NCI-H345 treated with DMSO at 0.1 percent for 48 hours (cell line): ENCODE measurements around the gene KCNT1.
"Not testable (repeated sequence)": the region's sequence is repeated elsewhere in the genome, so short reads cannot be mapped to it uniquely, and the experiment has no call there.

Experiments
- DNase-seq: peaks from one replicate; lab custom pipeline; 2025; ENCODE audit not compliant: unreplicated experiment; lab: John Stamatoyannopoulos, UW

KCNT1 gene

GRCh38 chr9:135672786-135673185 lies 29.2 kb upstream of the KCNT1 start:
- not testable (repeated sequence) for DNase-seq

- no peak for DNase-seq
Observed at GRCh38 chr9:135673941-135674340, 28.0 kb upstream of the KCNT1 start.

GRCh38 chr9:135674977-135675376 lies 27.0 kb upstream of the KCNT1 start:
- DNase-seq = no peak

DNA sequence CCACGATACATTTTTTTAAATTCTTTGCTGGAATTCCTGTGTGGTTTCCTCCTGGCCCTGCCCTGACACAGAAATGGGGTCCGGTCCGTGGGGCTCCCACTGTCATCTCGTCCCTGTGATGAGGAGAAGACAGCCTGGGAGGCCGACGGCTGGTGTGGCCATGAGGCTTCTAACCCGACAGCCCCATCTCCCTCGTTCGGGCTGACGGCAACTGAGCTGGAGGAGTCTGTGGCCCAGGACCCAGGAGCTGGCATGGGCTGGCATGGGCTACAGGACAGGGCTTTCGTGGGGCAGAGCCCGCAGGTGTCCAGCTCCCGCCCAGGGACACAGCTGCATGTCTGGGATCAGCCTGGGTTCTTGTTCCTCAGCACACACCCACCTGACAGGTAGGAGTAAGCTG lies 25.1 kb upstream of the KCNT1 start:
- no peak for DNase-seq

- no peak for DNase-seq
Observed at GRCh38 chr9:135677641-135678168, 24.3 kb upstream of the KCNT1 start.

DNA sequence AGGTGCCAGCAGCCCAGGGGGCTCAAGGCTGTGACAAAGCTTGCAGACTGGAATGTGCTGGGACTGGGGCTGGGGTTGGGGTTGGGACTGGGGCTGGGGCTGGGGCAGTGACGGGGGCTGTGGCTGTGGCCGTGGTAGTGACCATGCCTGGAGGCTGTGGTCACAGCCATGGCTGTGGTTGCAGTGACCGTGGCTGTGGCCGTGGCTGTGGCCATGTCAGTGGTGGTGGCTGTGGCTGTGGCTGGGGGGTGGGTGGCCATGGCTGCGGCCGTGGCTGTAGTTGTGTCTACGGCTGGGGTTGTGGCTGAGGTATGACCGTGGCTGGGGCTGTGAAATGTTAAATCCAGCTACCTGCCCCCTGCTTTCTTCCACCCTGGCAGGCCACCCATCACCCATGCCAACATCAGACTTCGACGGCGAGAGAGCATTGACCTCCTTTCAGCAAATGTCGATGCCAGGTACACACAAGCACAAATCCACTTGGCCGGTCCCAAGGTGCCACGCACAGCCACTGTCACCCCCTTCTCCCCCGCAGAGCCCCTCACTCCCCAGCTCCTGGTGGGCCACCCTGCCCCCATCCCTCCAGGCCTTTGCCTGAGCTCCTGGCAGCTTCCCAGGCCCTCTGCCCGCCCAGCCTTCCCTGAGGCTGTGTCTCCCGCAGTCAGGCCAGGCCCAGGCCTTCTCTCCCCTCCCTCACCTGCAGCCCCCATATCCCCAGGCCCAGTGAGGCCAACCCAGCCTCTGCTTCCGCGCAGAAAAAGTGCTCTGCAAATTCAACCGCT lies 23.6 kb upstream of the KCNT1 start:
- no peak for DNase-seq

DNA sequence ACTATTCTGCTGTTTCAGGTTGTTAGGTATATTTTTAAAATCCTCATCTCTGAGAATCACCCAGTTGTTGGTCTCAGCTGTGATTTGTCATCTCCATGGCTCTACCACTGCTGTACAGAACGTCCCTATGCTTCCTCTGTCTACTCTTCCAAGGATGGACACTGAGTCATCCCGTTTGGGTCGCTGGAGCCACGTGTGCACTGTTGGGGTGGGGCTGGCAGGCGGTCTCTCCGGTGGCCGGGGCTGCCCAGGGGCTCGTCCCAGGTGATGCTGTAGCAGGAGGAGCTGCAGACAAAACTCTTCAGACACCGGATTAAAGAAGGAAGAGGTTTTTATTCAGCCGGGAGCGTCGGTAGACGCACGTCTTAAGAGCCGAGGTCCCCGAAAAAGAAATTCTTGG lies 21.9 kb upstream of the KCNT1 start:
- no peak for DNase-seq

GRCh38 chr9:135681161-135681560 lies 20.8 kb upstream of the KCNT1 start:
- no peak for DNase-seq

DNA sequence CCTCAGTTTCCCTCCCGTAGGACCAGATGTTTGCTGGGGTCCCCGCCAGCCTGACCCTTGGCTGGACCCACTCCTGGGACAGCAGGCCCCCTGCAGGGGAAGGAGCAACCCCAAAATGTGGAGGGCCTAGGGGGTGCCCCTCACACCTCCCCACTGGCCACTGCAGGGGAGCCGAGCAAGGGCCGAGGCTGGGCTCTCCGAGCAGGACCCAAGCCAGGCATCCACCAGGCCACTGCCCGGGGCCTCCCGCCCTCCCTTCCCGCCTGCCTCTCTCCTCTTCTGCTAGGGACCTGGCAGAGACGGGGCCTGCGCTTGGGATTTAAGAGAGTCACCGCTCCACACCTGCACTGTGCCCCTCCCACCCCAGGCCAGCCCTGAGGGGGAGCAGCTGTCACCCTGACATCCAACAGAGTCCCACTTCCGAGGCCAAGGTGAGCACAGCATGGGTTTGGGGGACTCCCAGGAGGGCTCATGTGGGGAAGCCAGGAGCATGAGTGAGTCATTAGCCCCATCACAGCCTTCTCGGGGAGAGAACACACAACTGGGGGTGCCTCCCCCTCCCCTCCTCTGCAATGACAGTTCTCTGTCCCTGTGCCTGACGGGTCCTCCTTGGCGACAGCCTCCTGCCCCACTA lies 18.5 kb upstream of the KCNT1 start:
- DNase-seq = no peak

DNA sequence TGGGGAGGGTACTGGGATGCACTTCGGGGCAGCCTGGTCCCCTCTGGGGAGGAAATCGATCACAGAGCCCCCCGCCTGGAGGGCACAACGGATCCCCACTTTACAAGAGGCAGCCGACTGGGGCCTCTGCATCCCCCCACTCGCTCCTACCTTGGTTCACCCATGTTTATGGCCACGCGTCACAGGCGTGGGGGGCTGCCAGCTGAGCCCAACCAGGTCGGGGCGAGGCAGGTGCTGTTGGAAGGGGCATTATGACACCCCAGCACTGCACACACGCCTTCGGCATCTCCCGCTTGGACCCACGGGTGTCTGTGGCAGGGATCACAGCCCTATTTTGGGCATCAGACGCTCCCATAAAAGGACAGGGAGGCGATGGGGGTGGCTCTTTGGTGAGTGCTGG lies 17.3 kb upstream of the KCNT1 start:
- DNase-seq = no peak

GRCh38 chr9:135687216-135687615 lies 14.8 kb upstream of the KCNT1 start:
- no peak for DNase-seq

DNA sequence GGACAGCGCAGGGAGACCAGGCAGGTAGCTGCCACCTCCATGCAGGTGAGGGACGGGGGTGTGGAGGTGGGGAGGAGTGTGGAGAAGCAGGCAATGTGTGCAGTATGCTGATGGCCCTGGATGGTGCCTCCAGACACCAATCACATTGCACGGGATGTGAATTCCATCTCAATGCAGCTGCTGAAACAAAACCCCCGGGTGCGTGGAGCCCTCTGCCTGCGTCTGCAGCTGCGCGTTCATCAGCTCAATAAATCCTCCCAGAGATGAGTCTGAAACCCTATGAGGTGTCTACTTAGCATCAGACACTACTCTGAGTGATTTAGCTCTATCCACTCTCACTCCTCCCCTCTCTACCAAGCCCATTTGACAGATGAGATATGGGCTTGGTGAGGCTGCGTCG lies 13.0 kb upstream of the KCNT1 start:
- DNase-seq = no peak

DNA sequence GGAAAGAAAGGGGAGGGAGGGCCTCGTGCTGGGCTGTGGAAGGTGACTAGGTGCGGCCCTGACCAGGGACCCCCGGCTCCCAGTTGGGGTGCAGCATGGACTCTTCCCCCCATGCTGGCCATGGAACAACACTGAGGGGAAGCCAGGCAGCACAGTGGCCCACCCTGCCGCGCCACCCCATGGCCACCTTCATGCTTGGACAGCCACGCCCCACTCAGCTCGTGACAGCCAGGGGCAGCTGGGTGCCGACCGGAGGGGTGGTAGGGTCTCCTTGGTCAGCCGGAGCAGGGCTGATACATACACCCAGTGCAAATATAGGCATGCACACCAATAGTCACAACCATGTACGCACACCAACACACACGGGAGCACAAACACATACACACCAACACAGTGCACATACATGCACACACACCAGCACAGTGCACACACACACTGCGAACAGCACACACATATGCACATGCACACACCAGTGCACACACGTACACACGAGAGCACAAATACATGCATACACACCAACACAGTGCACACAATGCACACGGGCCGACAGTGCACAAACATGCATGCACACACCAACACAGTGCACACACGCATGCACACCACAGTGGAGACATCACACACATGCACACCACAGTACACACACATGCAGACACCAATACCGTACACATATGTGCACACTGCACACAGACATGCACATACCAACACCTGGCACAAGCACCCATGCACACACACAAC lies 11.0 kb upstream of the KCNT1 start:
- DNase-seq = no peak

GRCh38 chr9:135692410-135692809 lies 9.6 kb upstream of the KCNT1 start:
- DNase-seq = no peak

DNA sequence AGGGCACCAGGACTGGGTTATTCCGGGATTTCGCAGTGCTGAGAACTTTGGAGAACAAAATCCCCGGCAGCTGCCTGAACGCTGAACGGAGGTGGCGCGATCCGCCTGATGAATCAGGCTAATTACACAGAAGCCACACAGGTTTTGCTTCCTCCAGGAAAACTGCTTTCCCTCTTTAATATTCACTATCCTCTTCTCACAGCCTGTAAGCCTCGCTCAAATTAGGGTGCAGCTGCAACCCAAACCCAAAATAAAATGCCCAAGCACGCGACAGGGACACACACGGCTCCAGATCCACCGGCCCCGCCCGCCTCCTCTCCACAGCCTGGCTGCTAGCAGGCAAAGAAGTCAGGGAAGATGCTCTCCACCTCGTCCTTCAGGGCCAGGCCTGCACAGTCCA lies 8.7 kb upstream of the KCNT1 start:
- DNase-seq = no peak

- no peak for DNase-seq
Observed at GRCh38 chr9:135693771-135694170, 8.2 kb upstream of the KCNT1 start.

GRCh38 chr9:135694414-135694813 lies 7.6 kb upstream of the KCNT1 start:
- DNase-seq = no peak

- no peak for DNase-seq
Observed at GRCh38 chr9:135695036-135695435, 6.9 kb upstream of the KCNT1 start.

DNA sequence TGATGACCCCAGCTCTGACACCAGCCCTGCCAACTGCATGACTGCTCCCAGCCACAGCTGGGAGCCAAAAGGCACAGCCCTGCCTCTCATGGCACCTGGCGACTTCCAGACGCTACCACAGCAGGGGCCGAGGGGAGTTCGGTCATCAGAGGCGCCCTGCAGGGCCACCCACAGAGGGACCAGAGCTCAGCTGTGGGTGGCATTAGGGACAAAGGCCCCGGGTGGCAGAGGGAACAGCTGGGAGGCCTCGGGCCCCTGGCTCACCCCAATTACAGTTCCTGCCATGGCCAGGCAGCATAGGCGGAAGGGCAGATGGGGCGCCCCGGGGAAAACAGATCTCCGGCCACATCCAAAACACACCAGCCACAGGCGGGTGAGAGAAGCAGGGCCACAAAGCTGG lies 6.3 kb upstream of the KCNT1 start:
- no peak for DNase-seq

DNA sequence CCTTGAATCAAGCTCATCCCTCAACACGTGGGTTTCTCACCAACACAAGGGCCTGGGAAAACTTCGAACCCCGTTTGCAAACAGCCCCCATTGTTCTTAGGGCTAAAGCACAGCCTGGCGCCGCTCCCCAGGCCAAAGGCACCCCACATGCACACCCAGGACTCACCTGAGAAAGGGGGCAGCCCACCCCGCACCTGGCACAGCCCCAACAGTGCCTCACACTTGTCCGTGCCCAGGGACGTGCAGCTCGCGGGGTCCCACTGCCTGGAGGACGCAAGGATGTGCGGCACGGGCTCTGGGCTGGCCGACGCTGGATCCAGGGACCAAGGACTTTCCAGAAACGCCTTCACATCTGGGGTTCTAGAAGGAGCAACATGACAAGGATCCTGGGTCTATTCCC lies 5.5 kb upstream of the KCNT1 start:
- DNase-seq = no peak

DNA sequence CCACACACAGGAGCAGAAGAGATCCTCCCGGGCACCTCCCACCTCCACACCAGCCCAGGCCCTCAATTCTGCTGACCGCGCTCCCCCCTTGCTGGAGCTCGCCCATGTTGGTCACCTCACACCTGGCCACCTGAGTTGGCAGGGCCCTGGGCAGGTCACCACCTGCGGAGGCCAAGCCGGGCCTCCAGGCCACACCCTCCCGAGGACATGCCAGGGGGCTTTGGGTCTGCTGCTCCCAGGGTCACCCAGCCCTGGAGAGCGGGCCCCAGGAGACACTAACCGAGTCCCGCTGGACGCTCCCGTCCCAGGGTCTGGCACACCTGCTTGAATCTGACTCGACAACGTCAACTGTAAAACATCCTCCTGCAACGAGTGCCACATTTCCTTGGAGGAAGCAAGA lies 4.8 kb upstream of the KCNT1 start:
- DNase-seq = no peak

GRCh38 chr9:135698236-135698635 lies 3.7 kb upstream of the KCNT1 start:
- DNase-seq = no peak
